Measurements from ENCODE around the gene KLHL21.
"Not testable (repeated sequence)": the region's sequence is repeated elsewhere in the genome, so short reads cannot be mapped to it uniquely, and the experiment has no call there.

KLHL21 gene

GRCh38 chr1:6602669-6603237 is at the start of gene KLHL21:
KLHL21 (minus strand) TSS chr1:6602869; CDS start chr1:6602817, 52 bp downstream.
- DNase-seq (ENCODE audit: extremely low read depth in 1 of 2, low read depth in 1 of 2): peak; percentile 80 to 87

GRCh38 chr1:6651909-6652308 is 49.2 kb upstream of the KLHL21 start:
- no peak for DNase-seq (ENCODE audit: extremely low read depth in 1 of 2, low read depth in 1 of 2)

- DNase-seq (ENCODE audit: extremely low read depth in 1 of 2, low read depth in 1 of 2): no peak
Measured at GRCh38 chr1:6648556-6648955, 45.9 kb upstream of the KLHL21 start.

GRCh38 chr1:6646499-6647148 is 44.0 kb upstream of the KLHL21 start:
- no peak for DNase-seq (ENCODE audit: extremely low read depth in 1 of 2, low read depth in 1 of 2)

GRCh38 chr1:6645018-6645417 is 42.3 kb upstream of the KLHL21 start:
- DNase-seq (ENCODE audit: extremely low read depth in 1 of 2, low read depth in 1 of 2): no peak

- DNase-seq (ENCODE audit: extremely low read depth in 1 of 2, low read depth in 1 of 2): not testable (repeated sequence)
Measured at GRCh38 chr1:6640867-6641266, 38.2 kb upstream of the KLHL21 start.

- no peak for DNase-seq (ENCODE audit: extremely low read depth in 1 of 2, low read depth in 1 of 2)
Measured at GRCh38 chr1:6638226-6638625, 35.6 kb upstream of the KLHL21 start.

- DNase-seq (ENCODE audit: extremely low read depth in 1 of 2, low read depth in 1 of 2): no peak
Measured at GRCh38 chr1:6637770-6638169, 35.1 kb upstream of the KLHL21 start.

- DNase-seq (ENCODE audit: extremely low read depth in 1 of 2, low read depth in 1 of 2): not testable (repeated sequence)
Measured at GRCh38 chr1:6636778-6637177, 34.1 kb upstream of the KLHL21 start.

GRCh38 chr1:6635910-6636760 is 33.5 kb upstream of the KLHL21 start:
- DNase-seq (ENCODE audit: extremely low read depth in 1 of 2, low read depth in 1 of 2): no peak

GRCh38 chr1:6635161-6635909 is 32.7 kb upstream of the KLHL21 start:
- DNase-seq (ENCODE audit: extremely low read depth in 1 of 2, low read depth in 1 of 2): no peak

- DNase-seq (ENCODE audit: extremely low read depth in 1 of 2, low read depth in 1 of 2): no peak
Measured at GRCh38 chr1:6634371-6635052, 31.8 kb upstream of the KLHL21 start.

GRCh38 chr1:6632588-6633514 is 30.2 kb upstream of the KLHL21 start:
- no peak for DNase-seq (ENCODE audit: extremely low read depth in 1 of 2, low read depth in 1 of 2)

- DNase-seq (ENCODE audit: extremely low read depth in 1 of 2, low read depth in 1 of 2): no peak
Measured at GRCh38 chr1:6631058-6631457, 28.4 kb upstream of the KLHL21 start.

- no peak for DNase-seq (ENCODE audit: extremely low read depth in 1 of 2, low read depth in 1 of 2)
Measured at GRCh38 chr1:6630027-6630426, 27.4 kb upstream of the KLHL21 start.

- no peak for DNase-seq (ENCODE audit: extremely low read depth in 1 of 2, low read depth in 1 of 2)
Measured at GRCh38 chr1:6628971-6629479, 26.4 kb upstream of the KLHL21 start.

GRCh38 chr1:6627841-6628545 is 25.3 kb upstream of the KLHL21 start:
- DNase-seq (ENCODE audit: extremely low read depth in 1 of 2, low read depth in 1 of 2): no peak

- DNase-seq (ENCODE audit: extremely low read depth in 1 of 2, low read depth in 1 of 2): no peak
Measured at GRCh38 chr1:6627031-6627430, 24.4 kb upstream of the KLHL21 start.

All from stimulated activated CD8-positive, alpha-beta memory T cell treated with anti-CD3 and anti-CD28 coated beads, Interleukin-7, amount 100 ng/mL, for 48 hours (primary cell).